ENCODE results near the gene RHOH.

Gene RHOH

GRCh38 chr4:40205259-40206198 is 8.7 kb downstream of the RHOH start:
- no peak for DNase-seq (ENCODE audit: low read depth)

GRCh38 chr4:40206426-40206825 is 9.6 kb downstream of the RHOH start:
- DNase-seq (ENCODE audit: low read depth): no peak

GRCh38 chr4:40209401-40209800 is 12.6 kb downstream of the RHOH start:
- DNase-seq (ENCODE audit: low read depth): no peak

GRCh38 chr4:40210776-40211175 is 13.9 kb downstream of the RHOH start:
- no peak for DNase-seq (ENCODE audit: low read depth)

- peak; percentile 27 for DNase-seq (ENCODE audit: low read depth)
These were observed 14.7 kb downstream of the RHOH start for GRCh38 chr4:40211224-40212185.

GRCh38 chr4:40212674-40213527 is 16.1 kb downstream of the RHOH start:
- DNase-seq (ENCODE audit: low read depth): peak; percentile 39

DNA sequence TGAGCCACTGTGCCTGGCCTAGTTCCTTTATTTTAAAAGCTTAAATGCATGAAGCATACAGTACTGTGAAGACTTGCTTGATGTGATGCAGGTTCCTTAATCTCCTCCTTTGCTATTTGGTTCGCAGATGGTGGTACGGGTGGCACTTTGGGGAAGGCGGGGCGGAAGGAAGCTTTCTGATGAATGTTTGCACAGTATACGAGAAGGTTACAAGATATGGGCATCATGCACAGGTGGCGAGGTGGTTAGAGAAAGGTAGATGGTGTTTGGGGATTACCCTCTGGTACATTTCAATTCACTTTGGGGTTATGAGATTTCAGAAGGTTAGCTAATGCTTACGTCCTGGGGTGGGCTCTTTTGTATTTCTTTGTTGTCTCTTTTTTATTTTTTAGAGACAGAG is 17.2 kb downstream of the RHOH start:
- no peak for DNase-seq (ENCODE audit: low read depth)

DNA sequence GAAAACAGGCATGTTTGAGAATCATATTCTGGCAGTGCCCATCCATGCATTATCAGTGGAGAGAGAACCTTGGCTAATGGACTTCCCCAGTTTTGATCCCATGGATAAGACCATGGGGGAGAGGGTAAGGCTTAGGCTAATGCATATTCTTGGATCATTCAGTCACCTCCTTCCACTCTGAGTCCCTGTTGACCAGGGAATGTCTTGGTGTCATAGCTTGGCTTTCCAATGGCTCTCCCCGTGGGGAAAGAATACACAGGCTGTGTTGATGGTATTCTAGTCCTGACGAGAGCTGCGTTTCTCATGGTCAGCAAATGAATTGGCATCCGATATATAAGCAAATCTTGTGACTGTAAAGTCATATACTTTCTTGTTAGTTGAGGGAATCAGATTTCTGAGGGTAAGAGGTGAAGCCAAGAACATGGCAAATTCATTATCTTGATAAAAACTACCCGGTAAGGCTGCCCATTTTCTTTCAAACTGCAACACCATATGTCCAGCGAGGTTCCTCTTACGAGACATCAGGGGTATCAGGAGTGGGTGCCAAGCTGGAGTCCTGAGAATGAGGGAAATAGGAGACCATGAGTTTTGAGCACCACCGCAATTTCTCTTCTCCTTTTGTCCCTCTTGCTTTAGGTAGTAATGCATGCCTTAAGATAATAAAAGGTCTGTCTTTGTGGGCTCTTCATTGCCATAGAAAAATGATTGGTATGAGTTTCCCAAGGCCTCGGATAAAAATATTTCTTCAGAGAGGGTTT is 18.0 kb downstream of the RHOH start:
- DNase-seq (ENCODE audit: low read depth): no peak

- DNase-seq (ENCODE audit: low read depth): no peak
These were observed 20.0 kb downstream of the RHOH start for GRCh38 chr4:40216622-40217366.

DNA sequence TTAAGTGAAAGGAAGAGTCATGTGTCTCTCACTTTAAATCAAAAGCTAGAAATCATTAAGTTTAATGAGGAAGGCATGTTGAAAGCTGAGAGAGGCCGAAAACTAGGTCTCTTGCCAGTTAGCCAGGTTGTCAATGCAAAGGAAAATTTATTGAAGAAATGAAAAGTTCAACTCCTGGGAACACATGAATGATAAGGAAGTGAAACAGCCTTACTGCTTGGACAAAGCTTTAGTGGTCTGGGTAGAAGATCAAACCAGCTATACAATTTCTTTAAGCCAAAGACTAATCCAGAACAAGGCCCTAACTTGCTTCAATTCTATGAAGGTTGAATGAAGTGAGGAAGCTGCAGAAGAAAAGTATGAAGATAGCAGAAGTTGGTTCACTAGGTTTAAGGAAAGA is 24.9 kb downstream of the RHOH start:
- DNase-seq (ENCODE audit: low read depth): no peak

- DNase-seq (ENCODE audit: low read depth): no peak
These were observed 26.5 kb downstream of the RHOH start for GRCh38 chr4:40223343-40223742.

- no peak for DNase-seq (ENCODE audit: low read depth)
These were observed 27.6 kb downstream of the RHOH start for GRCh38 chr4:40224432-40224831.

- no peak for DNase-seq (ENCODE audit: low read depth)
These were observed 28.7 kb downstream of the RHOH start for GRCh38 chr4:40225497-40225896.

DNA sequence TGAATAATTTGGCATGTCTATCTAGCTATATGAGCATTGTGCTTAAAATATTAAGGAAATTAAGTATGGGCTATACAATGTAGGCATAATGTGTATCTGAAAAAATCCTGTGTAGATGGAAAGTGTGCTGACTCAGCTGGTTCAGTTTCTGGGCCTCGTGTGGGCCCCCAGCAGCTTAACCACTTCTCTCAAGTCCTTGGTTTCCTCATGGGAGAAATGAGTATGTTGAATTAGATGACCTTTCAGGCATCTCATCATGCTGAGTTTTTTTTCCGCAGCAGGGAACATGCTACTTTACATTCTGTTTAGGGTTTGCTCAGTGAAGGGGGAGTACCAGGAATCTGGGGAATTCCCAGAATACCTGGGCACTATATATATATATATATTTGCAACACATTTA is 30.5 kb downstream of the RHOH start:
- no peak for DNase-seq (ENCODE audit: low read depth)

DNA sequence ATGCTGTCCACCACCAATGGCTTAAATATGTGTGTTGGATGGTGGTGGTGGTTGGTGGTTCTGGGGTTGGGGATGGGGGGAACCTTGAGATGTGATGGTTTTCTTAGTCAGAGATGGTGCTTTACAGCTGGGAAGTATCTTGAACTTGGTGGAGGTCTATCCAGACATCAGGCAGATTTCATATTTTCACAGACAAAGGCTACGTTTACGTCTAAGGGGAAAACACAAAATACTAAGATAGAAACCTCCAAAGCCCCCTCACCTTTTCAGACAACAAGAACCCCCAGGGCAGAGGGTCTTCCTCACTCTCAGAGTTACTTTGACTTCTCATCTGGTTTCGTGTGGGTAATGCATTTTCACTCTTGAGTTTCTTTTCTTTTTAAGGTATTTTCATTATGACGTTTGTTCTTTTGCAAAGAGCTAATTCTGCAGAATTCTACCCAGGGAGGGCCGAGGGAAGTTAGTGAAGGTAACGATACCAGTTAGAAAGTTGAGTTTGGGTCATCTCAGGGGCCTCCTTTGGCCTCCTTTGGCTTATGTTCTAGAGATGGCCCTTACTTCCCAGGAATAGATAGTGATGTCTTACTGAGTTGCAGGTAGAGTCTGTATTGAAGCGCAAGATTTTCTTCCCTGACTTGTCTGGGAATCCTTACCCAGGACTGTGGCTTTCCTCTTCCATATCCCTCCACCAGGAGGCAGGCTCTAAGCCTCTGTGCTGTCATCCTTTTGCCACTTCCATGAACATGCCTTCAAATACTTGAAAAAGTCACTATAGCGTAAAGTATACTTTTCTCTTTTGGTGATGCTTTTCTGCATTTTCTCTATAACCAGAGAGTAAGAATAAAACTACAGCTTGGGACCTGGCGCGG is 31.9 kb downstream of the RHOH start:
- peak; percentile 33 for DNase-seq (ENCODE audit: low read depth)

DNA sequence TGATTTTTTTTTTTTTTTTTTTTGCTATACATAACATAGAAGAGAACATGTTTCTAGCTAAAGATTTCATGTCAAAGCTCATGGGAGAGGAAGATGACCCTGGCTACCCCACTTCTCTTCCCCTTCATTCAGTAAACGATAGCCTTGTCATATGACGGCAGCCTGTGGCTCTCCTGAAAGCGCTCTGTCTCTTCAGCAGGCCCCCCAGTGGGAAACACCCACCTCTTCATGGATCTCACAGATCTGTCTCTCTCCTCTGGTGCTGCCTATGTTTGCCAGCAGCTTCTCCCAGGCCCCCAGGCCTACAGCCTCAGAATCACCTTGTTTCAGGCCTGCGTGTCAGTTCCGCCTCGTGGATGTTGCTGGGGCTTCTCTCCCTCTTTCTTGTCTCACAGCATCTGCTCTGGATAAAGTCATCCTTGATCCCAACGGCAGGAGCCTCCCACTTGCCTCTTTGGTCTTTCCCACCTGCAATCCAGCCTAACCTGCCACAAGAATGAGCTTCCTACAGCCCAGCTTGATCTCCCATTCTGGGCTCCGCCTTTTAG is 34.6 kb downstream of the RHOH start:
- no peak for DNase-seq (ENCODE audit: low read depth)

DNA sequence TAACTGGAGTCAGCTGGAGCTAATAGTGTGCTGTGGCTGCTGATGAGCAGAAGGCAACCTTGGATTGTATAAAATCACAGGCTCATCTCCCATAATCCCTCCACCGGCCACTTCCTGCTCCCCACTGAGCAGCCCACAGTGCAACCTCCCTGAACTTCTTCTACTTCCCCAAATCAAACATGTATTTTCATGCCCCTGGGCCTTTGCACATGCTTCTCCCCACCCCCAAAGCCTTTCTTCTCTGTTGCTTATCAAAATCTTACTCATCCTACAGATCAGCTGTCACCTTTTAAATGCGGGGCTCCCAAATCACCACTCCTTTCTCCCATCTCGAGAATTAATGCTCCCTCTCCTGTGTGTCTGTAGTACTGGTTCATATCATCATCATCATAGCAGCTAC is 35.8 kb downstream of the RHOH start:
- DNase-seq (ENCODE audit: low read depth): no peak

DNA sequence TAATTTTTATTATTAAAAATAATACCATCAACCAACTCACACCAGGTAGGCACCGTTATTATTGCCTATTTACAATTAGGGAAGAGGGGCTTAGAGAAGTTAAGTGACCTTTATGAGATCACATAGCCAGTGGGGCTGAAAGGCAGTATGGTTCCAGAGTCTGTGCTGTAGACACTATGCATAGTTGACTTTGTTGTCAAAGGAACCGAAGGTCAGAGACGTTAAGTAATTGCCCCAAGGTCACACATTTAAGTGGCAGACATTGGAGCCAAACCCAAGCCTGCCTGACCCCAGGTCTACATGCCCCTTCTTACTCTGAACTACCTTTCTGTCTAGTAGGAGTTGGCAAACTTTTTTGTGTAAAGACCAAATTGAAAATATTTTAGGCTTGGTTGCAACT is 36.4 kb downstream of the RHOH start:
- no peak for DNase-seq (ENCODE audit: low read depth)

- DNase-seq (ENCODE audit: low read depth): no peak
These were observed 37.7 kb downstream of the RHOH start for GRCh38 chr4:40234519-40235039.

Measured in EH (cell line).